H1 (cell line): ENCODE measurements around the gene FANCL. TPM values are rescaled to one million over a fixed set of nuclear protein-coding genes. Genes with fewer than 3 reads are reported as not detected.

Source experiments
- CHD7 ChIP-seq: fragments of 300-600 bp; sonication (generic); IDR thresholded peaks from 2 replicates; pipeline ENCODE4 v1.7.1; 2012; ENCODE audit warnings: low read length, moderate library complexity, mild to moderate bottlenecking, inconsistent platforms; ENCODE audit not compliant: insufficient replicate concordance
- RFX5 ChIP-seq: IDR thresholded peaks from 2 replicates; pipeline ENCODE4 v1.6.1; 2011; ENCODE audit warnings: low read depth, low read length, improper control_type of control experiment, borderline replicate concordance
- polyA plus RNA-seq, 7 experiments: library from polyadenylated mRNA; depleted of rRNA in 3 of 7; stranded (reverse) in 5 of 7; unstranded in 2 of 7; fragments of >200 nt in 5 of 7; fragments of 200-250 nt in 2 of 7; gene quantifications; 1 replicate in 5 of 7; 2 replicates in 1 of 7; 4 replicates in 1 of 7; pipeline versions ENCODE4 v1.2.1 to v1.2.3, GENCODE V29; 2011 to 2013; ENCODE audit warnings: missing spikeins in 2 of 7, mixed read lengths in 2 of 7
- total RNA-seq: library from RNA; stranded (reverse); fragmentation: NEBNext Ultra II Directional; extraction: Animal tissue kit (Norgen Biotek cat#: 25700); gene quantifications from 2 replicates; pipeline ENCODE4 v1.2.1, GENCODE V29; 2021

The FANCL gene
- total and polyA plus RNA-seq, 2 of the 8 experiments (the other 6 are each of a cell fraction or from before 2014, with no cell fraction given), result 38.7 to 55.9 TPM

DNA sequence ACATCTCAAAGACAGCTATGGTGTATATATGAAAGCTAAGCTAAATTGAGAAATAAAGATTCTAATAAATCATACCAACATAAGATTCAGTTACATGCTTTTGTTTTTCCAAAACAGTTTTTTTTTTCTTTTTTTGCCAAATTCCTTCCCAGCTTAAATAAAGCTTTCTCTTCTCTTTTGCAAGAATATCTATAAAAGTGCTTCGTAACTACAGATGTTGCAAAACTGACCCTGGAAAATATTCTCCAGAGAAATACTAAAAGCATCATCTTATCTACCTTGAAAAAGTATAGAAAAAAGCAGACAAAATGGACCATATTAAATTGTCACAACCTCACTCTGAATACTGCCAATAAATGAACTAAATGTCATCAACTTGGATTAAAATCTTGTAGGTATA lies 38.7 kb downstream of the FANCL start (continued):
- TF ChIP-seq CHD7, result no peak
- no peak for TF ChIP-seq RFX5
